ENCODE results near the gene ZFP36L1. TPM values are rescaled to one million over a fixed set of nuclear protein-coding genes. Genes with fewer than 3 reads are reported as not detected.

Gene ZFP36L1
- total and polyA plus RNA-seq, 2 of the 13 experiments (the other 11 are each of a cell fraction or from before 2014, with no cell fraction given), result 7.4 to 10.2 TPM

DNA sequence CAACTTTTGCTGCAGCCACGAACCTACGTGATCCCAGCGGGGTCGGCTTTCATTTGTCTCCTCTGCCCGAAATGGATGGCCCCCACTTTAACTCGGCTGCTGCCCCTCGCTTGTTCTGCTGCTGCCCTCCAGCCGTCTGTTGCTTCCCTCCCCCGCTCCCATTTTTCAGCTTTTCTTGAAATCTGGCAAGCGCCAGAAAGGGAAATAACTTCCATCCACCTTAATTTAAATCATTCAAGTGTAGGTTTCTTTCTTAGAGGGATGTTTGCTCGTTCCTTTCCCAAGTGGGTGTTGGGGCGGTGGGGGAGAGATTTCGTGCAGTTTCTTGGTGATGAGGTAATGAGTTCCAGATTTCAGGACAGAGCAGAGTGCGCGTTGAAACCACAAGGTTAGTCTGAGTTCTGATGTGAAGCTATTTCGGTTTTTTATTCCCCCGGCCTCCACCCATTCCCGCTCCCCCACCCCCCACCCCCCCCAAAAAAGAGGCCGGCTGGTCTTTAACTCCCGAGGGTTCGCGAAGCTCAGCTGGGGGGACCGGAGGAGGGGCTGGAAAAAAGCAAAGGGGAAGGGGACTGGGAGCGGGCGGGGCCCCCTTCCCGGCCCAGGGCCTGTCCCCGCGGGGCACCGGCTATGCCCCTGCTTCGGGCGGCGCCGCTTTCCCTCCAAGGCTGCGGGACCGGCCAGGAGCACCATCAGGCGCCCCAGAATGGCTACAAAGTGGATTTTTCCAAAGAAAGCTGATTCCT lies 2.2 kb upstream of the ZFP36L1 start (continued):
- TF ChIP-seq HDAC1 (CRISPR knock-in tag; IDR thresholded peaks at IDR 0.05) (no peak), BORCS8-MEF2B (CRISPR knock-in tag; IDR thresholded peaks at IDR 0.05) (no peak), XRCC5 (optimal IDR thresholded peaks at IDR 0.05; ENCODE audit: low read length) (no peak), ZIK1 (CRISPR knock-in tag; IDR thresholded peaks at IDR 0.05; ENCODE audit: borderline replicate concordance, low read depth) (no peak), ZNF816 (CRISPR knock-in tag; IDR thresholded peaks at IDR 0.05; ENCODE audit: borderline replicate concordance) (no peak), ZNF577 (CRISPR knock-in tag; IDR thresholded peaks at IDR 0.05; ENCODE audit: borderline replicate concordance, low read depth) (no peak), FIP1L1 (IDR thresholded peaks at IDR 0.05; ENCODE audit: borderline replicate concordance, insufficient read depth, low read depth, low read length) (peak; percentile 47; the same call in 1 of the 2 replicates), ZNF788 (CRISPR knock-in tag; IDR thresholded peaks at IDR 0.05; ENCODE audit: borderline replicate concordance) (0 out of 2 replicates have a peak, but pooled peaks have one; percentile 0), ZNF317 (CRISPR knock-in tag; IDR thresholded peaks at IDR 0.05) (peak; percentile 23; the same call in 1 of the 2 replicates), HOXD1 (CRISPR knock-in tag; IDR thresholded peaks at IDR 0.05) (no peak), MTF1 (CRISPR knock-in tag; IDR thresholded peaks at IDR 0.05) (no peak), ZGPAT (CRISPR knock-in tag; IDR thresholded peaks at IDR 0.05) (no peak), RORA (CRISPR knock-in tag; IDR thresholded peaks at IDR 0.05) (no peak), KAT7 (CRISPR knock-in tag; IDR thresholded peaks at IDR 0.05; ENCODE audit: borderline replicate concordance) (no peak), ZNF552 (CRISPR knock-in tag; IDR thresholded peaks at IDR 0.05; ENCODE audit: borderline replicate concordance) (0 out of 2 replicates have a peak, but pooled peaks have one; percentile 11), ZNF713 (CRISPR knock-in tag; IDR thresholded peaks at IDR 0.05) (no peak), ZNF557 (CRISPR knock-in tag; IDR thresholded peaks at IDR 0.05) (no peak), ZNF121 (CRISPR knock-in tag; IDR thresholded peaks at IDR 0.05) (no peak)
- TF ChIP-seq, protein P1, sequence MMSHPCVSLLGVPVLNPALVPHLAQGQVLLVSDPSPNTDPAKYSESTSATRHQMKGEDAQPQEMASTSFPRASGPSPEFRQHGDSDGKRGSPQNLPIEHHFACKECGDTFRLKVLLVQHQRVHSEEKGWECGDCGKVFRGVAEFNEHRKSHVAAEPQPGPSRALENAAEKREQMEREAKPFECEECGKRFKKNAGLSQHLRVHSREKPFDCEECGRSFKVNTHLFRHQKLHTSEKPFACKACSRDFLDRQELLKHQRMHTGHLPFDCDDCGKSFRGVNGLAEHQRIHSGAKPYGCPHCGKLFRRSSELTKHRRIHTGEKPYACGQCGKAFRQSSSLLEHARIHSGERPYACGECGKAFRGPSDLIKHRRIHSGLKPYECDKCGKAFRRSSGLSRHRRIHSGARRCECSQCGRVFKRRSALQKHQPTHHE (CRISPR knock-in tag; IDR thresholded peaks at IDR 0.05; ENCODE audit: borderline replicate concordance), result no peak

Data from HepG2 (cell line).